NCI-H128 (cell line): ENCODE measurements around the gene DAZAP1.
A peak's percentile ranks its signal among the peaks of the same experiment; 100 is the strongest.
"Not testable (repeated sequence)": the region's sequence is repeated elsewhere in the genome, so short reads cannot be mapped to it uniquely, and the experiment has no call there.

Source experiments
- DNase-seq: peaks from one replicate; lab custom pipeline; 2025; ENCODE audit not compliant: unreplicated experiment; lab: John Stamatoyannopoulos, UW

DAZAP1 gene

GRCh38 chr19:1471010-1471514 is 63.7 kb downstream of the DAZAP1 start:
- DNase-seq: no peak

- DNase-seq: no peak
Measured at GRCh38 chr19:1471515-1472160, 64.3 kb downstream of the DAZAP1 start.

- DNase-seq: no peak
Measured at GRCh38 chr19:1472231-1473084, 65.1 kb downstream of the DAZAP1 start.

GRCh38 chr19:1473085-1473851 is 65.9 kb downstream of the DAZAP1 start:
- DNase-seq: no peak

GRCh38 chr19:1474011-1474764 is 66.8 kb downstream of the DAZAP1 start:
- no peak for DNase-seq

- no peak for DNase-seq
Measured at GRCh38 chr19:1474765-1475351, 67.5 kb downstream of the DAZAP1 start.

GRCh38 chr19:1475751-1476437 is 68.5 kb downstream of the DAZAP1 start:
- DNase-seq: no peak

GRCh38 chr19:1477056-1477455 is 69.7 kb downstream of the DAZAP1 start:
- not testable (repeated sequence) for DNase-seq

- DNase-seq: peak; percentile 83
Measured at GRCh38 chr19:1478934-1479707, 71.7 kb downstream of the DAZAP1 start, which contains the start of gene C19orf25. TSS of gene C19orf25 (minus strand) at chr19:1479215. CDS start at chr19:1478903, 312 bp downstream.

- no peak for DNase-seq
Measured at GRCh38 chr19:1481224-1481892, 74.0 kb downstream of the DAZAP1 start.

- DNase-seq: no peak
Measured at GRCh38 chr19:1481893-1482360, 74.5 kb downstream of the DAZAP1 start.

GRCh38 chr19:1482361-1483130 is 75.2 kb downstream of the DAZAP1 start:
- DNase-seq: no peak

- DNase-seq: no peak
Measured at GRCh38 chr19:1483131-1483978, 76.0 kb downstream of the DAZAP1 start.

GRCh38 chr19:1483979-1484428 is 76.6 kb downstream of the DAZAP1 start:
- no peak for DNase-seq
